ENCODE results near the gene SGSH. TPM values are rescaled to one million over a fixed set of nuclear protein-coding genes. Genes with fewer than 3 reads are reported as not detected.

Gene SGSH
- total RNA-seq, result 42.0 and 43.9 TPM in 2 replicates
- long read RNA-seq, partial matches to known transcripts, result 1 of 12 reads
- long read RNA-seq, other reads (novel, unspliced or antisense), result 7 of 12 reads

GRCh38 chr17:80220054-80220735 lies at the start of gene SGSH, which contains the start of gene SLC26A11:
SGSH (minus strand) TSS chr17:80220333; CDS start chr17:80220313, 20 bp downstream.
SLC26A11 (plus strand) TSS chr17:80220427; CDS start chr17:80221561, 1,134 bp downstream.
- Mint-ChIP-seq H3K4me1 (ENCODE audit: low read depth) (peaks cover 8% of the 10 kb centered on the region), H3K36me3 (ENCODE audit: insufficient read depth) (peaks cover 9% of the 10 kb centered on the region), H3K4me3 (ENCODE audit: low read depth) (peak within 1 kb of the TSS; percentile 90), H3K27me3 (no peaks in the 10 kb centered on the region), H3K9me3 (ENCODE audit: low read depth) (no peaks in the 10 kb centered on the region), H3K27ac (peak within 1 kb of the TSS; percentile 91)
- peak; percentile 88 for DNase-seq (ENCODE audit: low spot score, unreplicated experiment)
- peak; percentile 21 for TF ChIP-seq CTCF (IDR thresholded peaks at IDR 0.05; ENCODE audit: unreplicated experiment)

GRCh38 chr17:80269405-80269807 lies 49.3 kb upstream of the SGSH start:
- Mint-ChIP-seq H3K27ac (no peak overlapping the region), H3K4me1 (ENCODE audit: low read depth) (no peaks in the 10 kb centered on the region), H3K36me3 (ENCODE audit: insufficient read depth) (peaks cover 10% of the 10 kb centered on the region), H3K4me3 (ENCODE audit: low read depth) (no peak overlapping the region), H3K9me3 (ENCODE audit: low read depth) (no peaks in the 10 kb centered on the region), H3K27me3 (no peaks in the 10 kb centered on the region)
- DNase-seq (ENCODE audit: low spot score, unreplicated experiment), result no peak
- no peak for TF ChIP-seq CTCF (IDR thresholded peaks at IDR 0.05; ENCODE audit: unreplicated experiment)

- H3K36me3 Mint-ChIP-seq (ENCODE audit: insufficient read depth), result peaks cover 4% of the 10 kb centered on the region
- H3K27me3 Mint-ChIP-seq, result no peaks in the 10 kb centered on the region
- no peaks in the 10 kb centered on the region for H3K4me1 Mint-ChIP-seq (ENCODE audit: low read depth)
- H3K9me3 Mint-ChIP-seq (ENCODE audit: low read depth), result no peaks in the 10 kb centered on the region
- no peak overlapping the region for H3K27ac Mint-ChIP-seq
- DNase-seq (ENCODE audit: low spot score, unreplicated experiment), result no peak
- TF ChIP-seq CTCF (IDR thresholded peaks at IDR 0.05; ENCODE audit: unreplicated experiment), result no peak
- no peak overlapping the region for H3K4me3 Mint-ChIP-seq (ENCODE audit: low read depth)
Measured at GRCh38 chr17:80268427-80268826, 48.3 kb upstream of the SGSH start.

GRCh38 chr17:80267391-80267790 lies 47.3 kb upstream of the SGSH start:
- no peak for TF ChIP-seq CTCF (IDR thresholded peaks at IDR 0.05; ENCODE audit: unreplicated experiment)
- peaks cover under 1% of the 10 kb centered on the region for H3K4me1 Mint-ChIP-seq (ENCODE audit: low read depth)
- H3K4me3 Mint-ChIP-seq (ENCODE audit: low read depth), result no peak overlapping the region
- peak overlapping the region; percentile 56 for H3K27ac Mint-ChIP-seq
- peaks cover 4% of the 10 kb centered on the region for H3K36me3 Mint-ChIP-seq (ENCODE audit: insufficient read depth)
- no peaks in the 10 kb centered on the region for H3K27me3 Mint-ChIP-seq
- no peak for DNase-seq (ENCODE audit: low spot score, unreplicated experiment)
- H3K9me3 Mint-ChIP-seq (ENCODE audit: low read depth), result no peaks in the 10 kb centered on the region

- no peaks in the 10 kb centered on the region for H3K9me3 Mint-ChIP-seq (ENCODE audit: low read depth)
- no peak overlapping the region for H3K4me3 Mint-ChIP-seq (ENCODE audit: low read depth)
- H3K4me1 Mint-ChIP-seq (ENCODE audit: low read depth), result peaks cover 11% of the 10 kb centered on the region
- no peak overlapping the region for H3K27ac Mint-ChIP-seq
- peaks cover 2% of the 10 kb centered on the region for H3K36me3 Mint-ChIP-seq (ENCODE audit: insufficient read depth)
- no peak for TF ChIP-seq CTCF (IDR thresholded peaks at IDR 0.05; ENCODE audit: unreplicated experiment)
- no peak for DNase-seq (ENCODE audit: low spot score, unreplicated experiment)
- no peaks in the 10 kb centered on the region for H3K27me3 Mint-ChIP-seq
Measured at GRCh38 chr17:80265205-80266068, 45.3 kb upstream of the SGSH start.

Measured in progenitor cell of endocrine pancreas (in vitro differentiated cells).